AG04450 (cell line): ENCODE results near the gene KRT33B. TPM values are rescaled to one million over a fixed set of nuclear protein-coding genes. Genes with fewer than 3 reads are reported as not detected.
"Not testable (repeated sequence)": the region's sequence is repeated elsewhere in the genome, so short reads cannot be mapped to it uniquely, and the experiment has no call there.

Experiments used
- CTCF ChIA-PET: fragments of 300-600, 350-600 bp; formaldehyde crosslinking; extraction: SDS; loops from one replicate; lab custom pipeline; 2022; ENCODE audit warnings: antibody characterized with exemption, inconsistent platforms; lab: Charles Lee
- POLR2A ChIA-PET: fragments of 350-600 bp; formaldehyde crosslinking; extraction: SDS; loops from one replicate; lab custom pipeline; 2021; ENCODE audit warnings: antibody characterized with exemption, inconsistent platforms; lab: Yijun Ruan, JAX
- DNase-seq: peaks from one replicate; pipeline ENCODE4 v3.0.0-alpha.2; 2011; ENCODE audit warnings: low read depth, low spot score
- H3K27ac ChIP-seq: one replicate; pipeline ENCODE4 v1.5.1; 2012; ENCODE audit warnings: low read depth, low read length, control low read depth
- H3K27me3 ChIP-seq: one replicate; pipeline ENCODE4 v1.6.0; 2012; ENCODE audit warnings: low read length; ENCODE audit not compliant: control insufficient read depth, insufficient read depth
- H3K4me3 ChIP-seq: 2 replicates; pipeline ENCODE4 v1.5.1; 2011; ENCODE audit warnings: mild to moderate bottlenecking, low read depth, low read length, control low read depth
- H3K9me3 ChIP-seq: 2 replicates; pipeline ENCODE4 v1.5.1; 2012; ENCODE audit warnings: low read length; ENCODE audit not compliant: control insufficient read depth, insufficient read depth
- CTCF ChIP-seq: IDR thresholded peaks from 2 replicates; pipeline ENCODE4 v1.5.1; 2011; ENCODE audit warnings: low read depth, low read length, control low read depth, inconsistent platforms
- polyA plus RNA-seq: library from polyadenylated mRNA; depleted of rRNA; stranded (reverse); fragments of >200 nt; gene quantifications from 2 replicates; pipeline ENCODE4 v1.2.3, GENCODE V29; 2011

KRT33B gene
- polyA plus RNA-seq, 1 experiment = not detected

DNA sequence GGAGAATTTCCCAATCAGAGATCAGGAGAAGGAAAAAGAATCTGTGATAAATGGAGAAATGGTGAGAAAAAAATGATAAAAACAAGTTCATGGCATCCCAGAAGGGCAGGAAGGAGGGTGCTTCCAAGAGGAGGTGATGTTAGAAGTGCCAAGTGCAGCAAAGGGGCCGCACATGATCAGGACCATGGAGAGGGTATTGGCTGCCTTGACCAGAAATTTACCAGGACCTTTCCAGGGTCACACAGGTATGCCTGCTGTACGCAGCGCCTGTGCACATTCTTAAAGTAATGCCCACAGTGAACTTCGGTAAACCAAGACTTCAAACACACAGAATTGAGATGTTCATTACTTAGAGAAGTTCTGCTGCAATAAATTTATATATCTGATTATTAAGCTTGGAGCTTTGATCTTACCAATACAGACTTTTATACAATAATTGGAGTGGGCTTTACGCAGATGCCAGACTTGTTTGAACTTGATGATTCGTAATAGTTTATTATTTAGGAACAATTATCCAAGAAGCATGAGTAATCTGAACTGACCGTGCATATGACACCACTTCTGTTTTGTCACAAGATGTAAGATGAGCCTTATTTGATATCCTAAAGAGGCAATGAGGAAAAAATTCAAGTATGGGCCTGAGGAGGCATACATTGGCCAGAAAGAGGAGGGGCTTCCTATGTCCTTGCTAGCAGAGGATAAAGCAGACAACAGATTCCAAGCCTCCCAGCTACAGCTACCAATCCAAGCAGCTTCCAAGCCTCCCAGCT lies 16.8 kb downstream of the KRT33B start:
- no peaks in the 10 kb centered on the region; the same call in 1 of the 2 replicates for H3K9me3 ChIP-seq
- no peak for DNase-seq
- no peak overlapping the region for H3K4me3 ChIP-seq
- TF ChIP-seq CTCF = no peak
- ChIA-PET POLR2A (interaction anchor here (0.8 kb wide), 1 partner anchor 29 kb away, joined by 3 read pairs; the partner anchor contains the start of gene KRT34), CTCF (no interaction called here)
- no peak overlapping the region for H3K27ac ChIP-seq
- H3K27me3 ChIP-seq = no peaks in the 10 kb centered on the region

- TF ChIP-seq CTCF = no peak
- POLR2A ChIA-PET = no interaction called here
- Histone ChIP-seq H3K9me3 (no peaks in the 10 kb centered on the region; the same call in 1 of the 2 replicates), H3K27ac (no peak overlapping the region), H3K27me3 (no peaks in the 10 kb centered on the region), H3K4me3 (no peak overlapping the region)
- DNase-seq = no peak
- CTCF ChIA-PET = no interaction called here
Measured at GRCh38 chr17:41351177-41351576, 18.4 kb downstream of the KRT33B start.

DNA sequence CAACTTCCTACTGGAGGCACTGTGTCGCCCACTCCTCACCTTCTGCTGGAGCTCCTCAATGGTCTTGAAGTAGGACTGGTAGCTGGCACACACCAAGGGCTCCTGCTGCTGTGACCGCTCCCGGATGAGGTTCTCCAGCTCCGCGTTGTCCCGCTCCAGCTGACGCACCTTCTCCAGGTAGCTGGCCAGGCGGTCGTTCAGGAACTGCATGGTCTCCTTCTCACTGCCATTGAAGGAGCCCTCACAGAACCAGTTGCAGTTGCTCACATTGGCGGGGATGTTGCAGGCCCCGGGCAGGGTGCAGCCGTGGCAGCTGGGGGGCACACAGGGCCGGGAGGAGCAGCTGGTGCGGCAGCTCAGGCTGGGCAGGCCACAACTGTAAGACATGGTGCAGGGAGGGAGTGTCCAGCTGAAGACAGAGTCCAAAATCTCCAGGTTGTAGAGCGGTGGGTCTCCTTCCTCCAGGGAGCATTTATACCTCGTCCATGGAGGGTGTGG lies 19.2 kb downstream of the KRT33B start, which contains the start of gene KRT33A:
Gene KRT33A, minus strand, starts transcription at position 448 of the 498 bp plus-strand sequence. Its CDS starts 61 bp downstream, at position 387.
- POLR2A ChIA-PET, H3K27me3 ChIP-seq, H3K9me3 ChIP-seq, DNase-seq, H3K27ac ChIP-seq, H3K4me3 ChIP-seq: not testable (repeated sequence)
- CTCF ChIA-PET = interaction anchor here (1.0 to 1.7 kb wide), 2 partner anchors 28 to 198 kb away, joined by 3 to 7 read pairs; no protein-coding TSS in a partner anchor

DNA sequence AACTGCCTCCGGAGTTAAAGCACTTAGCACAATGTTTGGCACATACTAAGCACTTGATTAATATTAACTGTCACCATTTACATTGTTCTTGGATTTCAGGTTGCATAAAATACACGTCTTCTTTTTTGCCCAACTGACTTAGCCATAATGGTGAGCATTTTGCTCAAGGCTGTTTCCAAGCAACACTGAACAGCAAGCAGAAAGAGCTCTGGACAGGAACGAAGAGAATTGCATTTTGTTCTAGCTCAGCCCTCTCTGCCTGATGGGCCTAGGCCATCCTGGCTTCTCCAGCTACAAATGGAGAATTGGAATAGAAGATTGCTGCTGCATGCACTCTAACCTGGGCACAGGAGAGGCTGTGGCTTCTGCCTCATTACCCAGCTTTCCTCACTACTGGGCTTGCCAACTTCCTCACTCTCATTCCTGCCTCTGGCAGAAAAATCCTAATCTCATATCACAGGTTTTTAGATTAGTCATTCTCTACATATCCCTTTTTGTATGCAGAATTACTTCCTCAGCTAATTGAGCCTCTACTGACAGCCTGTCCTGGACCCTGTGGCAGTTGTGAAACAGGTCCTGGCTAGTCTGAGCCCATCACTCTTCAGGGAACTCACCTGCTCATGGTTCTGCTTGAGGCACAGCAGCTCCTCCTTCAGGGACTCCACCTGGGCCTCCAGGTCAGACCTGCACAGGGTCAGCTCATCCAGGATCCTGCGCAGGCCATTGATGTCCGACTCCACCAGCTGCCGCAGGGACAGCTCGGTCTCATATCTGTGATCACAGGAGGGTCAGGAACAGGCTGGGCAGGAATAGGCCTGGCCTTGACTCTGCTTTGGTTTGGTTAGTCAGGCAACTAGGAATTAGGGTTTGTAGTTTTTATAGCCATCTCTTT lies 21.5 kb downstream of the KRT33B start:
- Histone ChIP-seq H3K27me3 (no peaks in the 10 kb centered on the region), H3K4me3 (no peak overlapping the region), H3K9me3 (peaks cover 6% of the 10 kb centered on the region), H3K27ac (no peak overlapping the region)
- no peak for DNase-seq
- TF ChIP-seq CTCF = no peak
- ChIA-PET POLR2A (no interaction called here), CTCF (interaction anchor here (0.9 to 1.8 kb wide), 5 partner anchors 25 to 438 kb away, joined by 3 to 7 read pairs (median 6); no protein-coding TSS in a partner anchor)

- CTCF ChIA-PET = interaction anchor here (0.9 to 1.0 kb wide), 2 partner anchors 17 to 18 kb away, joined by 3 read pairs; no protein-coding TSS in a partner anchor
- H3K27ac ChIP-seq, H3K4me3 ChIP-seq, POLR2A ChIA-PET, DNase-seq, H3K27me3 ChIP-seq: not testable (repeated sequence)
- H3K9me3 ChIP-seq = peaks cover 19% of the 10 kb centered on the region
Measured at GRCh38 chr17:41346421-41346820, 23.2 kb downstream of the KRT33B start.
